ENCODE measurements around the gene CD37. TPM values are rescaled to one million over a fixed set of nuclear protein-coding genes. Genes with fewer than 3 reads are reported as not detected.

Gene CD37
- polyA plus RNA-seq, 1 donor: 5.9 TPM

DNA sequence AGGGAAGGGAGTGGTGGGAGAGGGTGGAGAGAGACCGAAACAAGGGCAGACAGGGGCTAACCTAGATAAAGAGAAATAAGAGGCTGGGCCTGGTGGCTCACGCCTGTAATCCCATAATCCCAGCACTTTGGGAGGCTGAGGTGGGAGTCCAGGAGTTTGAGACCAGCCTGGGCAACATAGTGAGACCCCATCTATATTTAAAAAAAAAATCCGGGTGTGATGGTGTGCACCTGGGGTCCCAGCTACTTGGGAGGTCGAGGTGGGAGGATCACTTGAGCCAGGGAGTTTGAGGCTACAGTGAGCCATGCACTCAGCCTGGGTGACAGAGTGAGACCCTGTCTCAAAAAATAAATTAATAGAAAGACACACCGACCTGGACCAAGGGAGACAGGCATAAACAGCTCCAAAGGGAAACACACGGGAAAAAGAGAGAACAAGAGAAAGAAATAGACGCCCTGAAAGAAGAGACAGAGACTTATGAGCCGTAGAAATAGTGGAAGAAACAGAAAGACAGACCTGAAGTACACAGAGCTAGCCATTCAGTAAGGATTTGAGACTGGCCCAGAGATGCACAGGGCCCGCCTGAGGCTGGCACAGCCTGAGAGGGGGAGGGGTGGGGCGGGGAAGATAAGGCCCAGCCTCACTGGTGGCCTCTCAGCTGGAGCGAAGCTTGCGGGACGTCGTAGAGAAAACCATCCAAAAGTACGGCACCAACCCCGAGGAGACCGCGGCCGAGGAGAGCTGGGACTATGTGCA, 2.2 kb downstream of the CD37 start:
- Histone ChIP-seq H3K4me3 (ENCODE audit: low read length) (no peak overlapping the region), H3K36me3 (ENCODE audit: control insufficient read depth, insufficient read depth, low read length) (peaks cover 9% of the 10 kb centered on the region), H3K27ac (ENCODE audit: low read length) (no peak overlapping the region), H3K4me1 (ENCODE audit: control insufficient read depth, insufficient read depth, low read length) (peaks cover 4% of the 10 kb centered on the region), H3K9me3 (ENCODE audit: control insufficient read depth, low read depth, low read length) (peaks cover 10% of the 10 kb centered on the region), H3K27me3 (ENCODE audit: control insufficient read depth, insufficient read depth, low read length) (peaks cover 47% of the 10 kb centered on the region)
- no peak for DNase-seq
- WGBS (ENCODE audit: insufficient coverage, low lambda C conversion rate): 74% methylated on average over 3 of the region's 19 CpGs

DNA sequence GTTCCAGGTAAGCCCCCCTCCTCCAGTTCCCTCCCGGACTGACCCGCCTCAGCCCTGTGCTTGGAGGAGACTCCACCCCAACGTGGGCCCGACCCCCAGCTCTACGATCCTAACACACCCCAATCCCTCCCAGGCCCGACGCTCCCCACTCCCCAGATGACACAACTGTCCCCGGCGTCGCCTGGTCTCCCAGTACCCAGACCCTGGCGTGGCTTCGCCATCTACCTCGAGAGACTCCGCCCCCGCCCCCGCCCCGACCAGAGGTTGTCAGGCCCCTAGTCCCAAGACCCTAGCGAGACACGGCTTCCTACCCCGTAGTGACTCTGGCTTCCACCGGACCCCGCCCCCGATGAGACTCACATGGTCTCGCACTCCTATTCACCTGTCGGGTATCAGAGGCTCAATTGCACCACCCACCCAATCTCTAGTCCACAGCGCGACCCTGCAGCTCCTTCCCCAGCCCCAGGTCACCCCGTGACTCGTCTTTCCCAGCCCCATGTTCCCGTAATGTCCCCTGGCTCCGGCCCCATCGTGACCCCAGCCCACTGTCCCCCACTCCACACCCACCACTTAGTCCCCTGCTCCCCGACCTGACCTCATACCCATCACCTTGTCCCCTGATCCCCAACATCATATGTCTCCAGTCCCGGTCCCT, 2.9 kb downstream of the CD37 start:
- no peak for DNase-seq

DNA sequence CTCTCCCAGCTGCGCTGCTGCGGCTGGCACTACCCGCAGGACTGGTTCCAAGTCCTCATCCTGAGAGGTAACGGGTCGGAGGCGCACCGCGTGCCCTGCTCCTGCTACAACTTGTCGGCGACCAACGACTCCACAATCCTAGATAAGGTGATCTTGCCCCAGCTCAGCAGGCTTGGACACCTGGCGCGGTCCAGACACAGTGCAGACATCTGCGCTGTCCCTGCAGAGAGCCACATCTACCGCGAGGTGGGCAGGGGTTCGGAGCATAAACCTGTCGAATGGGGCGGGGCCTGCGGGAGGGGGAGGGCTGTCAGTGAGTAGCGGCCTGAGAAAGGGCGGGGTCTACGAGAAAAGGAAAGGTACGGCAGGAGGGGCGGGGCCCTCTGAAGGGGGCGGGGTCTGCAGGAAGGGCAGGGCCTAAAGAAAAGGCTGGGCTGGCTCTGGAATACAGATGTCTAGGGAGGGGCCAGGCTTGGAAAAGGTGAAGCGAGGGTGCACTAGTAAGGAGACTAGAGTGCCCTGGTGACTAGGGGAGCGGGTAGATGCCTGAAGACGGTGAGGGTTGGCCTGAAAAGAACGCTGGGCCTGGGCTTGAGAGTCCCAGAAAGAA, 3.6 kb downstream of the CD37 start:
- WGBS (ENCODE audit: insufficient coverage, low lambda C conversion rate): 0% methylated on average over 1 of the region's 30 CpGs
- peak overlapping the region; percentile 18 for H3K4me3 ChIP-seq (ENCODE audit: low read length)
- H3K4me1 ChIP-seq (ENCODE audit: control insufficient read depth, insufficient read depth, low read length): peaks cover 4% of the 10 kb centered on the region

More for the DNA sequence above, 2.9 kb downstream of the CD37 start:
- Histone ChIP-seq H3K27me3 (ENCODE audit: control insufficient read depth, insufficient read depth, low read length) (peaks cover 47% of the 10 kb centered on the region), H3K9me3 (ENCODE audit: control insufficient read depth, low read depth, low read length) (peaks cover 10% of the 10 kb centered on the region), H3K4me3 (ENCODE audit: low read length) (no peak overlapping the region), H3K27ac (ENCODE audit: low read length) (no peak overlapping the region), H3K4me1 (ENCODE audit: control insufficient read depth, insufficient read depth, low read length) (peaks cover 4% of the 10 kb centered on the region), H3K36me3 (ENCODE audit: control insufficient read depth, insufficient read depth, low read length) (peaks cover 14% of the 10 kb centered on the region)
- no CpG with 5 or more reads among the region's 34 CpGs for WGBS (ENCODE audit: insufficient coverage, low lambda C conversion rate)

DNA sequence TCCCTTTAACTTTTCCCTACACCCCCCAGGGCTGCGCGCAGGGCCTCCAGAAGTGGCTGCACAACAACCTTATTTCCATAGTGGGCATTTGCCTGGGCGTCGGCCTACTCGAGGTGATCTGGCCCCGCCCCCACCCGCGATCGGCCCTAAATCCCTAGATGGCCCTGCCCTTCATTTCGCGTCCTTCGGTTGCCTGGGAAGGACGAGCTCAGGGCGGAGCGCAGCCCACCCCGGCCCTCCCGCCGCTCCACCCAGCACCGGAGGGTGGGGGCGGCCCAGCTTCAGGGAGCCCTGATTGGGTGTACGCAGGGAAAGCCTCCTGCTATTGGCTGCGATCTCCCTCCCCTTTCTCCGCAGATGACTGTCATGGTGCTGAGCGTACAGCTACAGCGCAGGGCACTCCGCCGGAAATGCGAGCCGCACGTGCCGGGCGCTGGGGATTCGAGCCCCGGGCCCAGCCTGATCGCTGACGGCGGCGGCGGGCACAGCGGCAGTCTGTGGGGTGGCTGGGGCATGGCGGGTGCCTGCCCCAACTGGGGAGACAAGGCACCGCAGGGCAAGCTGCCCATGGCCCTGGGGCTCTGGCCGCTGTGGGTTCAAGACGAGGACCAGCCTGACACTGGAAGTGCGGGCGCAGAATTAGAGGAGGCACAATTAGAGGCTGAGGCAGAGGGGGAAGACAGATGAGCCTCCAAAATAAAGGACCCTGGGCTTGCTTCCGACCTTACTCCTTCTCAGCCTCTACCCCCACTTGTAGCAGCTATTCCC, 4.3 kb downstream of the CD37 start:
- peaks cover 4% of the 10 kb centered on the region for H3K4me1 ChIP-seq (ENCODE audit: control insufficient read depth, insufficient read depth, low read length)
- WGBS (ENCODE audit: insufficient coverage, low lambda C conversion rate): no CpG with 5 or more reads among the region's 47 CpGs

More for the DNA sequence above, 3.6 kb downstream of the CD37 start:
- H3K27me3 ChIP-seq (ENCODE audit: control insufficient read depth, insufficient read depth, low read length): peaks cover 47% of the 10 kb centered on the region
- DNase-seq: peak in 1 of 2 donors; percentile 45
- H3K36me3 ChIP-seq (ENCODE audit: control insufficient read depth, insufficient read depth, low read length): peaks cover 15% of the 10 kb centered on the region
- no peak overlapping the region for H3K27ac ChIP-seq (ENCODE audit: low read length)
- peaks cover 9% of the 10 kb centered on the region for H3K9me3 ChIP-seq (ENCODE audit: control insufficient read depth, low read depth, low read length)

DNA sequence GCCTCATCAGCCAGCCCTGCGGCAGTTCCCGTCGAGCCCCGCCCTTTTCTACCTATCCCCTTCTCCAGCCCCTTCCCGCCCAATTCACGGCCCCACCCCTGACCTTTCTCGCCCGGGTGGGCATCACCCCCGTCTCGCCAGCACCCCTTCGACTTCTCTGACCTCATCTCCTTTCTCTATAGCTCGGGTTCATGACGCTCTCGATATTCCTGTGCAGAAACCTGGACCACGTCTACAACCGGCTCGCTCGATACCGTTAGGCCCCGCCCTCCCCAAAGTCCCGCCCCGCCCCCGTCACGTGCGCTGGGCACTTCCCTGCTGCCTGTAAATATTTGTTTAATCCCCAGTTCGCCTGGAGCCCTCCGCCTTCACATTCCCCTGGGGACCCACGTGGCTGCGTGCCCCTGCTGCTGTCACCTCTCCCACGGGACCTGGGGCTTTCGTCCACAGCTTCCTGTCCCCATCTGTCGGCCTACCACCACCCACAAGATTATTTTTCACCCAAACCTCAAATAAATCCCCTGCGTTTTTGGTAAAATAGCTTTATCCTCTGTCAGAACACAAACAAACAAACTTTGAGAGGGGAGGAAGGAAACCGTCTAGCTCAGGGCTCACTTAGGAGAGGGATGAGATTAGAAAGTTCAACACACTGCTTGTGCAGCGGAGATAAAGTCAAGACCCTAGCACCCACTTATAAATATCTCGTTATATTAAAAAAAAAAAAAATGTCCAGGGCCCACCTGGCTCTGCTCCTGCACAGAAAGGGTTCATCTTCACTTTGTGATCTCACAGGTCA, 5.1 kb downstream of the CD37 start:
- H3K36me3 ChIP-seq (ENCODE audit: control insufficient read depth, insufficient read depth, low read length): peaks cover 15% of the 10 kb centered on the region
- no CpG with 5 or more reads among the region's 36 CpGs for WGBS (ENCODE audit: insufficient coverage, low lambda C conversion rate)
- peaks cover 47% of the 10 kb centered on the region for H3K27me3 ChIP-seq (ENCODE audit: control insufficient read depth, insufficient read depth, low read length)
- H3K27ac ChIP-seq (ENCODE audit: low read length): no peak overlapping the region
- H3K4me1 ChIP-seq (ENCODE audit: control insufficient read depth, insufficient read depth, low read length): peaks cover 4% of the 10 kb centered on the region
- H3K9me3 ChIP-seq (ENCODE audit: control insufficient read depth, low read depth, low read length): peaks cover 8% of the 10 kb centered on the region
- no peak overlapping the region for H3K4me3 ChIP-seq (ENCODE audit: low read length)
- no peak for DNase-seq

More for the DNA sequence above, 4.3 kb downstream of the CD37 start:
- H3K9me3 ChIP-seq (ENCODE audit: control insufficient read depth, low read depth, low read length): peaks cover 8% of the 10 kb centered on the region
- H3K27me3 ChIP-seq (ENCODE audit: control insufficient read depth, insufficient read depth, low read length): peaks cover 47% of the 10 kb centered on the region
- H3K4me3 ChIP-seq (ENCODE audit: low read length): peak overlapping the region; percentile 18
- peak; percentile 67 for DNase-seq
- H3K27ac ChIP-seq (ENCODE audit: low read length): no peak overlapping the region
- H3K36me3 ChIP-seq (ENCODE audit: control insufficient read depth, insufficient read depth, low read length): peaks cover 15% of the 10 kb centered on the region

DNA sequence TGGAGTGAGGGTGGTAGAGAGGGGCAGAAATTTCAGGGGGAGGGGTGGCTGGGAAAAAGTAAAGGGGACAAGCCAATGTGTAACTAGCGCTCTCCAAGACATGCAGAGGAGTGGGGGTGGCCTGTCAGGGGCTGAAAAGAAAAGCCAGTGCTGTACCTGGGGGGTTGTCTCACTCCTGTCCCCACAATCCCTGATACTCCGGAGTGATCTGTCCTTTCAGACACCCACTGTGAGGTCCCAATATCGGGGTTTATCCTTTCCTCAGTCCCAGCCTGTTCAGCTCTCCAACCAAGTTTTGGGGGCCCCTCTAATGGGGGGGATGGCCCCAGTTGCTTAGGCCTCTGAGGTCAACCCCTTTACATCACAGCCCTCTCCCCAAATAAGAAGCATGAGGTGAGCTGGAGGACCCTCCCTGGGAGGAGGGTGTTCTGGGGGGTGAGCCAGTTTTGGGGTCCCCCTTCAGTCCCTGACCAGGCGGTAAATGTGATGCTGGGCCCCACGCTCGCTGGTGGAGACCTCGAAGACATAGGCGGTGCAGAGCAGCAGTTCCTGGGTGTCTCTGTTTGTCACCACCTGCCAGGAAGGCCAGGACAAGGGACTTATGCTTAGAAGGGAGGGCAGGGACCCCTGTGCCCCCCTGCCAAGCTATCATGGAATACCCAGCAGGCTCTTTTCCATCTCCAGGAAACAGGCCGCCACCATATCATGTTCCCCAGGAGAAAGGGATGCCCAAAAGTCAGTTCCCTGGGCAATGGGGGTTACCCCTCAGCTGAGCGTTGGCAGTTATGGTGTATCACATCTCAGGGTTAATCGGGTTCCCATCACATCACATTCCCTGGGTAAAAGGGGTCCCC, 5.9 kb downstream of the CD37 start:
- no CpG with 5 or more reads among the region's 11 CpGs for WGBS (ENCODE audit: insufficient coverage, low lambda C conversion rate)
- H3K9me3 ChIP-seq (ENCODE audit: control insufficient read depth, low read depth, low read length): peaks cover 8% of the 10 kb centered on the region
- H3K4me3 ChIP-seq (ENCODE audit: low read length): no peak overlapping the region
- peaks cover 4% of the 10 kb centered on the region for H3K4me1 ChIP-seq (ENCODE audit: control insufficient read depth, insufficient read depth, low read length)
- H3K27ac ChIP-seq (ENCODE audit: low read length): no peak overlapping the region
- DNase-seq: no peak
- H3K36me3 ChIP-seq (ENCODE audit: control insufficient read depth, insufficient read depth, low read length): peaks cover 19% of the 10 kb centered on the region
- peaks cover 47% of the 10 kb centered on the region for H3K27me3 ChIP-seq (ENCODE audit: control insufficient read depth, insufficient read depth, low read length)

DNA sequence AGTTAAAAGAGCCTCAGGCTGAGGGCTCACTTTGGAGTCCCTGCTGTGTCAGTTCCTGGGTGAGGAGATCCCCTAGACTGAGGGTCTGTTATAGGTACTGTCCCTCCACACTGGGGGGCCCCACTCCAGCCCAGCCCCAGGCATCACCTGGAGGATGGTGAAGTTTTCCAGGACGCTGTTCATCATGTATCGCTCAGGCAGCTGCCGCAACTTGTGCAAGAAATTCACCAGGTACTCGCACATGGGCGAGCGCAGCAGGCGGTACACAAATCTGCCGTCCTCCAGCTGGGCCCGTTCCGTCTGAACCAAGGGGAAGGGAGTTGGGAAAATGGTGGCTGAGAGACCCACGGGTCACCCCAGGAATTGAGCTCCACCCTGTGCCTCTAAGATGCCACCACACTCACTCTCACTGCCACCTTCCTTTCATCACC, 7.1 kb downstream of the CD37 start:
- Histone ChIP-seq H3K9me3 (ENCODE audit: control insufficient read depth, low read depth, low read length) (peaks cover 8% of the 10 kb centered on the region), H3K36me3 (ENCODE audit: control insufficient read depth, insufficient read depth, low read length) (peaks cover 19% of the 10 kb centered on the region), H3K27me3 (ENCODE audit: control insufficient read depth, insufficient read depth, low read length) (peaks cover 38% of the 10 kb centered on the region), H3K4me3 (ENCODE audit: low read length) (no peak overlapping the region), H3K4me1 (ENCODE audit: control insufficient read depth, insufficient read depth, low read length) (peaks cover 4% of the 10 kb centered on the region), H3K27ac (ENCODE audit: low read length) (no peak overlapping the region)
- no CpG with 5 or more reads among the region's 11 CpGs for WGBS (ENCODE audit: insufficient coverage, low lambda C conversion rate)
- no peak for DNase-seq

DNA sequence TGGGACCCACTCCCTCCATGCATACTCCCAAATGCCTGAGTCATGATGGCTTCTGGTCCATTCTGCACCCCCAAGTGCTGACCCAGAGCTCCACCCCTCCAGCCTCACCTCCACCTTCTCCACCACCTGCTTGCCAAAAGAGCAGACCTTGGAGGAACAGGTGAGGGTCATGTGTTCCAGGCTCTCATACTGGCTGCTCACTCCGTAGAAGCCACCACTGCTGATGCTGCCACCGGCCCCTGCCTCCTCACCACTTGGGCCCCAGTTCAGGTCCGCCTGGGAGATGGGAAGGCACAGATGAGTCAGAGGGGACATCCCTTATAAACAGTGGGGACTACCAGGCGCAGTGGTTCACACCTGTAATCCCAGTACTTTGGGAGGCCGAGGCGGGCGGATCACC, 7.9 kb downstream of the CD37 start:
- Histone ChIP-seq H3K4me3 (ENCODE audit: low read length) (no peak overlapping the region), H3K27me3 (ENCODE audit: control insufficient read depth, insufficient read depth, low read length) (peaks cover 30% of the 10 kb centered on the region), H3K4me1 (ENCODE audit: control insufficient read depth, insufficient read depth, low read length) (peaks cover 4% of the 10 kb centered on the region), H3K27ac (ENCODE audit: low read length) (no peak overlapping the region), H3K36me3 (ENCODE audit: control insufficient read depth, insufficient read depth, low read length) (peaks cover 26% of the 10 kb centered on the region), H3K9me3 (ENCODE audit: control insufficient read depth, low read depth, low read length) (peaks cover 8% of the 10 kb centered on the region)
- no peak for DNase-seq
- WGBS (ENCODE audit: insufficient coverage, low lambda C conversion rate): no CpG with 5 or more reads among the region's 7 CpGs

Measured in large intestine (tissue), 3 donors.